ENCODE data around the gene EGFLAM.

The EGFLAM gene

GRCh38 chr5:38420246-38420645 is 161.9 kb downstream of the EGFLAM start:
- Histone ChIP-seq H3K4ac (ENCODE audit: low read depth, low read length) (no peak overlapping the region), H3K14ac (ENCODE audit: low read length) (no peak overlapping the region), H4K12ac (ENCODE audit: low read depth, low read length) (no peak overlapping the region), H4K8ac (ENCODE audit: low read depth, low read length) (no peak overlapping the region), H3K23ac (ENCODE audit: low read length) (no peak overlapping the region), H3K4me1 (ENCODE audit: control insufficient read depth in 1 of 2, insufficient read depth in 2 of 2, low read length in 2 of 2) (no peaks in the 10 kb centered on the region), H3K9ac (ENCODE audit: low read length) (no peak overlapping the region), H3K4me3 (ENCODE audit: low read depth, low read length) (no peak overlapping the region), H2BK12ac (ENCODE audit: low read length) (no peak overlapping the region), H3K9me3 (ENCODE audit: insufficient read depth, low read depth, low read length) (no peaks in the 10 kb centered on the region), H3K79me1 (ENCODE audit: low read length) (no peaks in the 10 kb centered on the region), H3K36me3 (ENCODE audit: control insufficient read depth in 1 of 2, insufficient read depth in 2 of 2, low read length in 2 of 2) (no peaks in the 10 kb centered on the region), H3K18ac (ENCODE audit: low read length) (no peak overlapping the region), H4K91ac (ENCODE audit: low read depth, low read length) (no peak overlapping the region), H3K79me2 (ENCODE audit: control insufficient read depth, insufficient read depth, low read length, poor library complexity) (no peaks in the 10 kb centered on the region), H3K27me3 (ENCODE audit: insufficient read depth, low read length) (no peaks in the 10 kb centered on the region), H2BK120ac (ENCODE audit: insufficient read depth, low read length, poor library complexity) (no peak overlapping the region), H2AFZ (ENCODE audit: insufficient read depth, low read length, poor library complexity) (no peak overlapping the region), H2BK5ac (ENCODE audit: low read depth, low read length, poor library complexity) (no peak overlapping the region), H3K4me2 (ENCODE audit: low read length) (no peak overlapping the region), H3K27ac (ENCODE audit: low read depth, low read length) (no peak overlapping the region), H2AK5ac (ENCODE audit: low read length) (no peak overlapping the region)
- WGBS (ENCODE audit: extremely low coverage, insufficient coverage, insufficient read length): no CpG with 5 or more reads among the region's 2 CpGs
- no peak for DNase-seq

GRCh38 chr5:38420691-38421390 is 162.5 kb downstream of the EGFLAM start:
- Histone ChIP-seq H3K4ac (ENCODE audit: low read depth, low read length) (no peak overlapping the region), H2AFZ (ENCODE audit: insufficient read depth, low read length, poor library complexity) (no peak overlapping the region), H2BK120ac (ENCODE audit: insufficient read depth, low read length, poor library complexity) (no peak overlapping the region), H4K91ac (ENCODE audit: low read depth, low read length) (no peak overlapping the region), H4K8ac (ENCODE audit: low read depth, low read length) (no peak overlapping the region), H3K14ac (ENCODE audit: low read length) (no peak overlapping the region), H3K9me3 (ENCODE audit: insufficient read depth, low read depth, low read length) (no peaks in the 10 kb centered on the region), H3K4me1 (ENCODE audit: control insufficient read depth in 1 of 2, insufficient read depth in 2 of 2, low read length in 2 of 2) (no peaks in the 10 kb centered on the region), H3K4me2 (ENCODE audit: low read length) (no peak overlapping the region), H2AK5ac (ENCODE audit: low read length) (no peak overlapping the region), H2BK12ac (ENCODE audit: low read length) (no peak overlapping the region), H3K36me3 (ENCODE audit: control insufficient read depth in 1 of 2, insufficient read depth in 2 of 2, low read length in 2 of 2) (no peaks in the 10 kb centered on the region), H3K79me1 (ENCODE audit: low read length) (no peaks in the 10 kb centered on the region), H3K23ac (ENCODE audit: low read length) (no peak overlapping the region), H3K79me2 (ENCODE audit: control insufficient read depth, insufficient read depth, low read length, poor library complexity) (no peaks in the 10 kb centered on the region), H2BK5ac (ENCODE audit: low read depth, low read length, poor library complexity) (no peak overlapping the region), H3K9ac (ENCODE audit: low read length) (peak overlapping the region; percentile 27), H3K18ac (ENCODE audit: low read length) (no peak overlapping the region), H3K27me3 (ENCODE audit: insufficient read depth, low read length) (no peaks in the 10 kb centered on the region), H4K12ac (ENCODE audit: low read depth, low read length) (no peak overlapping the region), H3K4me3 (ENCODE audit: low read depth, low read length) (no peak overlapping the region), H3K27ac (ENCODE audit: low read depth, low read length) (no peak overlapping the region)
- no CpG with 5 or more reads among the region's 6 CpGs for WGBS (ENCODE audit: extremely low coverage, insufficient coverage, insufficient read length)
- peak; percentile 56 to 84 for DNase-seq

- H3K79me1 ChIP-seq (ENCODE audit: low read length): peaks cover 6% of the 10 kb centered on the region
- H3K36me3 ChIP-seq (ENCODE audit: control insufficient read depth in 1 of 2, insufficient read depth in 2 of 2, low read length in 2 of 2): no peaks in the 10 kb centered on the region
- H4K8ac ChIP-seq (ENCODE audit: low read depth, low read length): no peak overlapping the region
- no peak overlapping the region for H3K23ac ChIP-seq (ENCODE audit: low read length)
- H4K91ac ChIP-seq (ENCODE audit: low read depth, low read length): no peak overlapping the region
- H2AK5ac ChIP-seq (ENCODE audit: low read length): no peak overlapping the region
- H2BK5ac ChIP-seq (ENCODE audit: low read depth, low read length, poor library complexity): no peak overlapping the region
- no peaks in the 10 kb centered on the region for H3K27me3 ChIP-seq (ENCODE audit: insufficient read depth, low read length)
- no peaks in the 10 kb centered on the region for H3K79me2 ChIP-seq (ENCODE audit: control insufficient read depth, insufficient read depth, low read length, poor library complexity)
- no peak overlapping the region for H2BK120ac ChIP-seq (ENCODE audit: insufficient read depth, low read length, poor library complexity)
- H3K9ac ChIP-seq (ENCODE audit: low read length): no peak overlapping the region
- no CpG with 5 or more reads among the region's 1 CpG for WGBS (ENCODE audit: extremely low coverage, insufficient coverage, insufficient read length)
- H2AFZ ChIP-seq (ENCODE audit: insufficient read depth, low read length, poor library complexity): no peak overlapping the region
- H2BK12ac ChIP-seq (ENCODE audit: low read length): no peak overlapping the region
- DNase-seq: no peak
- no peak overlapping the region for H3K4ac ChIP-seq (ENCODE audit: low read depth, low read length)
- H3K27ac ChIP-seq (ENCODE audit: low read depth, low read length): no peak overlapping the region
- H3K4me2 ChIP-seq (ENCODE audit: low read length): no peak overlapping the region
- no peak overlapping the region for H4K12ac ChIP-seq (ENCODE audit: low read depth, low read length)
- no peak overlapping the region for H3K4me3 ChIP-seq (ENCODE audit: low read depth, low read length)
- H3K9me3 ChIP-seq (ENCODE audit: insufficient read depth, low read depth, low read length): no peaks in the 10 kb centered on the region
- H3K4me1 ChIP-seq (ENCODE audit: control insufficient read depth in 1 of 2, insufficient read depth in 2 of 2, low read length in 2 of 2): peaks cover 2 to 6% of the 10 kb centered on the region in 2 experiments
- no peak overlapping the region for H3K18ac ChIP-seq (ENCODE audit: low read length)
- no peak overlapping the region for H3K14ac ChIP-seq (ENCODE audit: low read length)
These were observed 164.3 kb downstream of the EGFLAM start for GRCh38 chr5:38422622-38423021.

- DNase-seq: no peak
- no peak overlapping the region for H3K4me3 ChIP-seq (ENCODE audit: low read depth, low read length)
These were observed 165.2 kb downstream of the EGFLAM start for GRCh38 chr5:38423276-38424147.

More at GRCh38 chr5:38423276-38424147, 165.2 kb downstream of the EGFLAM start:
- Histone ChIP-seq H2AK5ac (ENCODE audit: low read length) (no peak overlapping the region), H3K9me3 (ENCODE audit: insufficient read depth, low read depth, low read length) (no peaks in the 10 kb centered on the region), H3K36me3 (ENCODE audit: control insufficient read depth in 1 of 2, insufficient read depth in 2 of 2, low read length in 2 of 2) (no peaks in the 10 kb centered on the region), H3K27me3 (ENCODE audit: insufficient read depth, low read length) (no peaks in the 10 kb centered on the region), H3K79me1 (ENCODE audit: low read length) (peaks cover 6% of the 10 kb centered on the region), H3K9ac (ENCODE audit: low read length) (peak overlapping the region; percentile 3), H2BK120ac (ENCODE audit: insufficient read depth, low read length, poor library complexity) (no peak overlapping the region), H3K4me1 (ENCODE audit: control insufficient read depth in 1 of 2, insufficient read depth in 2 of 2, low read length in 2 of 2) (peaks cover 2 to 6% of the 10 kb centered on the region in 2 experiments), H2BK12ac (ENCODE audit: low read length) (peak overlapping the region; percentile 29), H2BK5ac (ENCODE audit: low read depth, low read length, poor library complexity) (no peak overlapping the region), H3K79me2 (ENCODE audit: control insufficient read depth, insufficient read depth, low read length, poor library complexity) (no peaks in the 10 kb centered on the region), H3K27ac (ENCODE audit: low read depth, low read length) (no peak overlapping the region), H3K4me2 (ENCODE audit: low read length) (no peak overlapping the region), H4K8ac (ENCODE audit: low read depth, low read length) (no peak overlapping the region), H3K18ac (ENCODE audit: low read length) (no peak overlapping the region), H3K23ac (ENCODE audit: low read length) (no peak overlapping the region), H2AFZ (ENCODE audit: insufficient read depth, low read length, poor library complexity) (no peak overlapping the region), H4K91ac (ENCODE audit: low read depth, low read length) (no peak overlapping the region), H3K4ac (ENCODE audit: low read depth, low read length) (no peak overlapping the region), H3K14ac (ENCODE audit: low read length) (no peak overlapping the region), H4K12ac (ENCODE audit: low read depth, low read length) (no peak overlapping the region)
- no CpG with 5 or more reads among the region's 5 CpGs for WGBS (ENCODE audit: extremely low coverage, insufficient coverage, insufficient read length)
